Heart left ventricle (tissue), 13 donors: Measurements from ENCODE around the gene PCSK2.

Source experiments
- POLR2A ChIP-seq, 2 donors: fragments of 450-650 bp; IDR thresholded peaks; one replicate each; pipeline ENCODE4 v1.6.1; 2017; ENCODE audit warnings: antibody characterized with exemption in 2 of 2, mild to moderate bottlenecking in 2 of 2, moderate library complexity in 2 of 2
- TF ChIP-seq, protein P1 (sequence below), 12 donors: fragments of 200-600 bp; sonication (generic) in 4 of 12; IDR thresholded peaks; one replicate each; pipeline versions ENCODE4 v1.5.0 to v1.8.0; 2018 to 2022; ENCODE audit warnings: antibody characterized with exemption in 12 of 12, mild to moderate bottlenecking in 5 of 12
- donor health status: ischemic (EF 13 %, LVEDD 7.1; RV severe dilation, severe dysfunction).
- donor health status: DM: no; HTN: yes; CAD: no.
- donor health status: DM: no; HTN: no; CAD: no.
- donor health status: ischemic (EF 25% LVEDD 6.9; RV normal size, moderate dysfunction).
- donor health status: ischemic (EF 25% LVEDD 5.7; RV mildly dilated, moderate dysfunction).
- donor health status: ischemic (EF 35%, LVEDD 5.7; RV mildly dilated, moderate dysfunction).
- donor health status: nonischemic (EF 11% LVEDD 7.7; RV severe dilation, severe dysfunction).
- donor health status: DM: yes; HTN: yes; CAD: no.
- donor health status: PGD.
- donor health status: ischemic (EF 29% LVEDD 5.4; RV normal size, mild dysfunction).
- donor health status: nonischemic (EF 23%, LVEDD 6.1; RV moderate dilation, normal function).

DNA sequence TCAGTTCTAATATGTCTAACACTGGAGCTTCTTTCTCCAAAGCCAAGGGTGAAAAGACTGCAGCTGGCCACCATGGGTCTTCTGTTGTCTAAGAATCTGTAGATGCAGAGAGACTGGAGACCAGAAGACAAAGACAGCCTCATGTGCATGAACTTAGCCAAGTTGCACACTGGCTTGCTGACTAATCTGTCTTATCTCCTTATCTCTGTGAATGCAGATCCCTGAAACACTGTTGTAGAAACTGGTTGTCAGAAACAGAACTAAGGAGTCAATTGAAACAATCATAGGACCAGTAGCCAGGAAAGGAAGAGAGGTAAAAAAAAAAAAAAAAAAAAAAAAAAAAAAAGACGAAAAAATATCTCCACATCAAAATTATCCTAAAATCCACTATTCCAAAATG is 194.7 kb downstream of the PCSK2 start:
- no peak for TF ChIP-seq POLR2A (IDR thresholded peaks at IDR 0.05)
- TF ChIP-seq, protein P1, sequence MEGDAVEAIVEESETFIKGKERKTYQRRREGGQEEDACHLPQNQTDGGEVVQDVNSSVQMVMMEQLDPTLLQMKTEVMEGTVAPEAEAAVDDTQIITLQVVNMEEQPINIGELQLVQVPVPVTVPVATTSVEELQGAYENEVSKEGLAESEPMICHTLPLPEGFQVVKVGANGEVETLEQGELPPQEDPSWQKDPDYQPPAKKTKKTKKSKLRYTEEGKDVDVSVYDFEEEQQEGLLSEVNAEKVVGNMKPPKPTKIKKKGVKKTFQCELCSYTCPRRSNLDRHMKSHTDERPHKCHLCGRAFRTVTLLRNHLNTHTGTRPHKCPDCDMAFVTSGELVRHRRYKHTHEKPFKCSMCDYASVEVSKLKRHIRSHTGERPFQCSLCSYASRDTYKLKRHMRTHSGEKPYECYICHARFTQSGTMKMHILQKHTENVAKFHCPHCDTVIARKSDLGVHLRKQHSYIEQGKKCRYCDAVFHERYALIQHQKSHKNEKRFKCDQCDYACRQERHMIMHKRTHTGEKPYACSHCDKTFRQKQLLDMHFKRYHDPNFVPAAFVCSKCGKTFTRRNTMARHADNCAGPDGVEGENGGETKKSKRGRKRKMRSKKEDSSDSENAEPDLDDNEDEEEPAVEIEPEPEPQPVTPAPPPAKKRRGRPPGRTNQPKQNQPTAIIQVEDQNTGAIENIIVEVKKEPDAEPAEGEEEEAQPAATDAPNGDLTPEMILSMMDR (IDR thresholded peaks at IDR 0.05): no peak
